Omental fat pad (tissue), 4 donors: ENCODE results near the gene CEP57. TPM values are rescaled to one million over a fixed set of nuclear protein-coding genes. Genes with fewer than 3 reads are reported as not detected.
"Not testable (repeated sequence)": the region's sequence is repeated elsewhere in the genome, so short reads cannot be mapped to it uniquely, and the experiment has no call there.

ENCODE experiments used
- ATAC-seq: fragments of 150-250 bp; one replicate; pipeline ENCODE4 v1.9.1; 2016; ENCODE audit warnings: mild to moderate bottlenecking, moderate library complexity; ENCODE audit not compliant: low FRiP score
- DNase-seq: peaks from one replicate; pipeline ENCODE4 v3.0.0-alpha.2; 2019; ENCODE audit warnings: low spot score
- CTCF ChIP-seq, 3 donors: fragments of 450-650 bp; IDR thresholded peaks; one replicate each; pipeline ENCODE4 v1.5.1; 2016 to 2017; ENCODE audit warnings: antibody characterized with exemption in 3 of 3, mild to moderate bottlenecking in 3 of 3, moderate library complexity in 2 of 3
- small RNA-seq: library from RNA; depleted of rRNA; stranded (forward); fragments of <200 nt; gene quantifications from one replicate; pipeline ENCODE3, GENCODE V24; 2016
- total RNA-seq, 4 donors: library from RNA; depleted of rRNA; stranded (reverse); fragments of >200 nt; gene quantifications; one replicate each; pipeline ENCODE4 v1.1.0, GENCODE V29; 2016

The CEP57 gene
- total RNA-seq, 4 donors from 2014 or later, result 17.8 to 38.9 (median 30.4) TPM

- ATAC-seq (no peak), DNase-seq (no peak)
- no peak for TF ChIP-seq CTCF (IDR thresholded peaks at IDR 0.05)
Observed at GRCh38 chr11:95853862-95854261, 63.6 kb downstream of the CEP57 start.

- DNase-seq, ATAC-seq: not testable (repeated sequence)
Observed at GRCh38 chr11:95854362-95854761, 64.1 kb downstream of the CEP57 start.

- ATAC-seq, DNase-seq: not testable (repeated sequence)
Observed at GRCh38 chr11:95860024-95860423, 69.7 kb downstream of the CEP57 start.

GRCh38 chr11:95863486-95864140 is 73.3 kb downstream of the CEP57 start:
- ATAC-seq (no peak), DNase-seq (no peak)
- no peak for TF ChIP-seq CTCF (IDR thresholded peaks at IDR 0.05)

GRCh38 chr11:95867105-95867504 is 76.8 kb downstream of the CEP57 start:
- TF ChIP-seq CTCF (IDR thresholded peaks at IDR 0.05), result no peak
- no peak for DNase-seq
- ATAC-seq, result no peak

- DNase-seq, ATAC-seq: not testable (repeated sequence)
Observed at GRCh38 chr11:95870877-95871276, 80.6 kb downstream of the CEP57 start.

- DNase-seq (no peak), ATAC-seq (no peak)
- no peak for TF ChIP-seq CTCF (IDR thresholded peaks at IDR 0.05)
Observed at GRCh38 chr11:95877291-95877690, 87.0 kb downstream of the CEP57 start.

Small RNA genes lying within 50 kb of the gene (small RNA-seq; reads per million reads assigned to genes)
- not detected for gene RNA5SP345

Other genes with a start within 250 kb of the CEP57 start
- 10 to 100 TPM; 16.5 to 40.0 (median 25.3) TPM for gene FAM76B, start 716 bp upstream of the CEP57 start, total RNA-seq
- gene MTMR2, start 133.6 kb downstream of the CEP57 start, total RNA-seq, result 10 to 100 TPM; 17.9 to 30.4 (median 23.5) TPM